Fibroblast of lung (primary cell): ENCODE measurements around the gene PREB.

Experiments
- CTCF ChIP-seq, 2 donors: IDR thresholded peaks in 1 of 2; conservative IDR thresholded peaks in 1 of 2; 1 replicate in 1 of 2; 2 replicates in 1 of 2; pipeline ENCODE4 v1.5.1; 2011 to 2012; ENCODE audit warnings: low read length in 2 of 2, control low read depth in 1 of 2, inconsistent platforms in 1 of 2, low read depth in 1 of 2, mild to moderate bottlenecking in 1 of 2
- EZH2 ChIP-seq: IDR thresholded peaks from 2 replicates; pipeline ENCODE4 v1.5.1; 2012; ENCODE audit warnings: low read length, control low read depth, mild to moderate bottlenecking; ENCODE audit errors: missing control alignments

- no peak for TF ChIP-seq CTCF (conservative IDR thresholded peaks at IDR 0.05 in 1 of 2, IDR thresholded peaks at IDR 0.05 in 1 of 2; ENCODE audit: low read depth in 1 of 2, low read length in 2 of 2)
- no peak for TF ChIP-seq EZH2
These were observed 30.7 kb upstream of the PREB start for GRCh38 chr2:27164960-27165763.
